Heart left ventricle (tissue), 13 donors: Measurements from ENCODE around the gene SSMEM1.

Experiments used
- CTCF ChIP-seq, 12 donors: fragments of 200-600 bp; sonication (generic) in 4 of 12; IDR thresholded peaks; one replicate each; pipeline versions ENCODE4 v1.5.0 to v1.8.0; 2018 to 2022; ENCODE audit warnings: antibody characterized with exemption in 12 of 12, mild to moderate bottlenecking in 5 of 12
- POLR2A ChIP-seq, 2 donors: fragments of 450-650 bp; IDR thresholded peaks; one replicate each; pipeline ENCODE4 v1.6.1; 2017; ENCODE audit warnings: antibody characterized with exemption in 2 of 2, mild to moderate bottlenecking in 2 of 2, moderate library complexity in 2 of 2
- donor health status: ischemic (EF 13 %, LVEDD 7.1; RV severe dilation, severe dysfunction).
- donor health status: DM: no; HTN: yes; CAD: no.
- donor health status: DM: no; HTN: no; CAD: no.
- donor health status: ischemic (EF 25% LVEDD 6.9; RV normal size, moderate dysfunction).
- donor health status: ischemic (EF 25% LVEDD 5.7; RV mildly dilated, moderate dysfunction).
- donor health status: ischemic (EF 35%, LVEDD 5.7; RV mildly dilated, moderate dysfunction).
- donor health status: nonischemic (EF 11% LVEDD 7.7; RV severe dilation, severe dysfunction).
- donor health status: DM: yes; HTN: yes; CAD: no.
- donor health status: PGD.
- donor health status: ischemic (EF 29% LVEDD 5.4; RV normal size, mild dysfunction).
- donor health status: nonischemic (EF 23%, LVEDD 6.1; RV moderate dilation, normal function).

- no peak for TF ChIP-seq CTCF (IDR thresholded peaks at IDR 0.05)
- TF ChIP-seq POLR2A (IDR thresholded peaks at IDR 0.05): no peak
These were observed 26.4 kb upstream of the SSMEM1 start for GRCh38 chr7:130181263-130181605.
